ENCODE results near the gene CCNL2.
"Not testable (repeated sequence)": the region's sequence is repeated elsewhere in the genome, so short reads cannot be mapped to it uniquely, and the experiment has no call there.

The CCNL2 gene

GRCh38 chr1:1373815-1374588 lies 25.1 kb downstream of the CCNL2 start:
- H3K36me3 ChIP-seq (replicated peaks) = peaks cover 11% of the 10 kb centered on the region
- in situ Hi-C loops (cut with HindIII; ENCODE audit: low pct_ligation_motif_present, low sequenced_read_pairs) = no loop called here
- no peak for DNase-seq
- no peak for TF ChIP-seq CTCF (IDR thresholded peaks at IDR 0.05; ENCODE audit: low read depth, low read length, missing control alignments)
- peak overlapping the region; percentile 89 for H3K4me3 ChIP-seq (ENCODE audit: low read depth, low read length)
- peak overlapping the region; percentile 89 for H3K27ac ChIP-seq
- no peaks in the 10 kb centered on the region for H3K27me3 ChIP-seq (replicated peaks)

- no peak for DNase-seq
- Histone ChIP-seq H3K4me3 (ENCODE audit: low read depth, low read length) (no peak overlapping the region), H3K27me3 (replicated peaks) (no peaks in the 10 kb centered on the region), H3K27ac (no peak overlapping the region), H3K36me3 (replicated peaks) (peaks cover 11% of the 10 kb centered on the region)
- in situ Hi-C loops (cut with HindIII; ENCODE audit: low pct_ligation_motif_present, low sequenced_read_pairs) = no loop called here
- no peak for TF ChIP-seq CTCF (IDR thresholded peaks at IDR 0.05; ENCODE audit: low read depth, low read length, missing control alignments)
Observed at GRCh38 chr1:1373051-1373814, 25.9 kb downstream of the CCNL2 start.

GRCh38 chr1:1371746-1372711 lies 27.1 kb downstream of the CCNL2 start:
- no peak for DNase-seq
- no peak overlapping the region for H3K4me3 ChIP-seq (ENCODE audit: low read depth, low read length)
- peaks cover 11% of the 10 kb centered on the region for H3K36me3 ChIP-seq (replicated peaks)
- peak; percentile 96 for TF ChIP-seq CTCF (IDR thresholded peaks at IDR 0.05; ENCODE audit: low read depth, low read length, missing control alignments)
- H3K27me3 ChIP-seq (replicated peaks) = no peaks in the 10 kb centered on the region
- H3K27ac ChIP-seq = no peak overlapping the region
- in situ Hi-C loops (cut with HindIII; ENCODE audit: low pct_ligation_motif_present, low sequenced_read_pairs) = no loop called here

- in situ Hi-C loops (cut with HindIII; ENCODE audit: low pct_ligation_motif_present, low sequenced_read_pairs) = no loop called here
- Histone ChIP-seq H3K4me3 (ENCODE audit: low read depth, low read length) (no peak overlapping the region), H3K27me3 (replicated peaks) (no peaks in the 10 kb centered on the region), H3K27ac (no peak overlapping the region), H3K36me3 (replicated peaks) (peaks cover 11% of the 10 kb centered on the region)
- DNase-seq = no peak
- no peak for TF ChIP-seq CTCF (IDR thresholded peaks at IDR 0.05; ENCODE audit: low read depth, low read length, missing control alignments)
Observed at GRCh38 chr1:1371364-1371745, 27.8 kb downstream of the CCNL2 start.

GRCh38 chr1:1370771-1371300 lies 28.3 kb downstream of the CCNL2 start:
- no peak for DNase-seq
- H3K27me3 ChIP-seq (replicated peaks) = no peaks in the 10 kb centered on the region
- in situ Hi-C loops (cut with HindIII; ENCODE audit: low pct_ligation_motif_present, low sequenced_read_pairs) = no loop called here
- TF ChIP-seq CTCF (IDR thresholded peaks at IDR 0.05; ENCODE audit: low read depth, low read length, missing control alignments) = no peak
- no peak overlapping the region for H3K4me3 ChIP-seq (ENCODE audit: low read depth, low read length)
- peaks cover 11% of the 10 kb centered on the region for H3K36me3 ChIP-seq (replicated peaks)
- H3K27ac ChIP-seq = no peak overlapping the region

GRCh38 chr1:1370094-1370493 lies 29.0 kb downstream of the CCNL2 start:
- DNase-seq; in situ Hi-C loops (cut with HindIII; ENCODE audit: low pct_ligation_motif_present, low sequenced_read_pairs); H3K27ac ChIP-seq; H3K4me3 ChIP-seq (ENCODE audit: low read depth, low read length); H3K27me3 ChIP-seq (replicated peaks): not testable (repeated sequence)
- peaks cover 11% of the 10 kb centered on the region for H3K36me3 ChIP-seq (replicated peaks)

Measured in brain microvascular endothelial cell (primary cell).